Stimulated activated CD4-positive, alpha-beta T cell treated with anti-CD3 and anti-CD28 coated beads, Interleukin-1b, Interleukin-23, amount 100 ng/mL, for 48 hours (primary cell): ENCODE measurements around the gene DOK5.
"Not testable (repeated sequence)": the region's sequence is repeated elsewhere in the genome, so short reads cannot be mapped to it uniquely, and the experiment has no call there.

Source experiments
- DNase-seq: peaks from one replicate; pipeline ENCODE4 v3.0.0-alpha.2; 2020

The DOK5 gene

GRCh38 chr20:54475334-54476168 is at the start of gene DOK5:
Gene DOK5, plus strand, starts transcription at chr20:54475593. Its CDS starts 354 bp downstream, at chr20:54475947.
- DNase-seq: no peak

DNA sequence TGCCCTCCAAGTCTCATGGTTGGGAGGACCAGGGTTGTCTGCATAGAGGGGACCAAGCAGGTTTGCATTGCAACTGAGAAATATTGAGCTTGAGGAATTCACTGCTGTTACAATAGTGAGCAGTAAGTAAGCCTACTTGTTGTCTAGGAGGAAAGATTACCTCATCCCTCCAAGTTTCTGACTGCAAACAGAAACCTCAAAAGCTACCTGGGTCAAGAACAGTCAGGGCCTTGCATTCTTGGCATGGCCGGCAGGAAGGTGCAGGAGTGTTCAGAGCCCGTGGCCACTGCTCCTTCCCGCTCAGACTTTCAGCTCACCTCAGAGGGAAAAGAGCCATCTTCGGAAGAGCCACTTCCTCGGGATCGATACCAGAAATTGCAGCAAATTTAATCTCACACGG is 46.0 kb upstream of the DOK5 start:
- DNase-seq: no peak

- DNase-seq: no peak
Measured at GRCh38 chr20:54431156-54431944, 44.0 kb upstream of the DOK5 start.

- DNase-seq: no peak
Measured at GRCh38 chr20:54432966-54433365, 42.4 kb upstream of the DOK5 start.

DNA sequence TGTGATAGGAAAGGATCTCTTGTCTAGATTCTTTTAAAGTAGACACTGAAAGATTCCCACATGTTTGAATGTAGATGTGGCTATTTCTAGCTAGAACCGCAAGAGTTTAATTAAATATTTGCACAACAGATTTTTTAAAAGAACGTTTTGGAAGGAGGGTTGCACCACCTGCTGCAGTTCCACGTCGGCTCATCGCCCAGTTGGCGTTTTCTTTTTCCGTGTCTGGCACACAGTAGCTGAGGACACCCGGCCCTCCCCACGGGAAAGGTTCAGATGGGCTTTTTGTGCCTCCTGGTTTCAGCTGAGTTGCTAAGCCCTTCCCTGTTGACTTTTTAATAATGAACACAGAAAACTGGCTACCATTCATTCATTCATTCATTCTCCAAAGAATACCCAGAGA is 41.8 kb upstream of the DOK5 start:
- DNase-seq: no peak

DNA sequence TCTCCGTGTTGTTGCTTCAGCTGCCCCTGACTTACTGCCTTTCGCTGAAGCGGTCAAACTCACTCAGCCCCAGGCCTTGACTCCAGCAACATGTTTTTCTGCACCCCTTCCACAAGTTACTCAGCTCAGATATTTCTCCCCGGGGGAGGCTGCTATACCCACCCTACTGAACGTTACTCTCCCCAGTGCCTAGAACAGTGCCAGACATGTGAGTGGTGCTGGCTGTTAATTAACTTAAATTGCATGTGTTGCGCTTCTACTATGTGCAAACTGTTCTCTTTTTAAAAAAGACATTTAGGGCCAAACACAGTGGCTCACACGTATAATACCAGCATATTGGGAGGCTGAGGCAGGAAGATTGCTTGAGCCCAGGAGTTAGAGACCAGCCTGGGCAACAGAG is 41.2 kb upstream of the DOK5 start:
- no peak for DNase-seq

GRCh38 chr20:54435015-54435414 is 40.4 kb upstream of the DOK5 start:
- DNase-seq: no peak

- DNase-seq: not testable (repeated sequence)
Measured at GRCh38 chr20:54436410-54436809, 39.0 kb upstream of the DOK5 start.

- no peak for DNase-seq
Measured at GRCh38 chr20:54438166-54438565, 37.2 kb upstream of the DOK5 start.

DNA sequence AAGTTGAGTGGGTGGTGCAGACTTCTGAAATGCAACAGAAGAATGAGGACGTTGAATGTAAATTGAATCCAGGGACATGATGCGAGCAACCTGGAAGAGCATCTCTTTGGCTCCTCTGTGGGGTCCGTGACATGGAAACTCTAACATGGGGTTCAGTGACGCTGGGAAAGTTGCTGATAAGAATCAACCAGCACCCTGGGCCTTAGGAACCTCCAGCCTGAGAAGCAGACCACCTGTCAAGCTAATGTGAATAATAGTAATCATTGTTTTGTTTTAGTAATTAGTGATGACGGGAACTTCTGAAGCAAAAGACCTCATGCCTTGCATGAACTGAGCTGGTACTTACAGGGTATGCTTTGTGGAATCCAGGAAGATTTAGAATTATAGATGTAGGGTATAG is 25.2 kb upstream of the DOK5 start:
- DNase-seq: no peak

DNA sequence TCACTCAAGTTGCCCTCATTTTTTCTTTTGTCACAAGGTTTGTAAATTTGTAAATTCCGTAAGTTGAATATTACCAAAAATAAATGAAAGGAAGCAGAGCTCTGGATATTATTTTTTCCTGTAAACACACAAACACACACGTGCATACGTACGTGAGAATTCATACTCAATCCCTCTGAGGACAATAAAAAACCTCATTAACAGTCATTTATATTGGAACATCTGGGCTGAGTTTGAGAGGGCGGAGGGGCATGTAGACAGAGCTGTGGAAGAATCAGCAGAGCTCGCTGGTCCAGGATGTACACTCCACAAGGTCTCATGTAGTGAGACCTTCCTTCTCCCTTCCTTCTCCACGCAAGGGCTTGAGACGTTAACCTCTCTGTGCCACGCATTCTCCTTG is 24.2 kb upstream of the DOK5 start:
- no peak for DNase-seq

- no peak for DNase-seq
Measured at GRCh38 chr20:54452277-54452676, 23.1 kb upstream of the DOK5 start.

- no peak for DNase-seq
Measured at GRCh38 chr20:54454982-54455381, 20.4 kb upstream of the DOK5 start.

DNA sequence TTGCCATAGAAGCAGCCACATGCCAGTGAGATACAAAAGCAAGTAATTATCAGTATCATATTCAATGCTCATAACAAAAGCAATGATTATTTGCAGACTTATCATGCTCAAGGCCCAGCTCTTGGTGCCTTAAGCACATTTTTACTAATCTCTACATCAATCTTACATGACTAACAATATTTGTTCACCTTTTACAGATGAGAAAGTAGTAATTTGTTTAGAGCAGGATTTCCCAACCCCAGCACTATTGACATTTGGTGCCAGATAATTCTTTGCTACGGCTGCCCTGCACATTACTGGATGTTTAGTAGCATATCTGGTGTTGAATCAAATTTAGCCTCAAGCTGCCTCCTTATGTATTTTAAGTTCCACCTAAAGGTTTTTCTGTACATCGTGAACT is 19.0 kb upstream of the DOK5 start:
- DNase-seq: no peak

DNA sequence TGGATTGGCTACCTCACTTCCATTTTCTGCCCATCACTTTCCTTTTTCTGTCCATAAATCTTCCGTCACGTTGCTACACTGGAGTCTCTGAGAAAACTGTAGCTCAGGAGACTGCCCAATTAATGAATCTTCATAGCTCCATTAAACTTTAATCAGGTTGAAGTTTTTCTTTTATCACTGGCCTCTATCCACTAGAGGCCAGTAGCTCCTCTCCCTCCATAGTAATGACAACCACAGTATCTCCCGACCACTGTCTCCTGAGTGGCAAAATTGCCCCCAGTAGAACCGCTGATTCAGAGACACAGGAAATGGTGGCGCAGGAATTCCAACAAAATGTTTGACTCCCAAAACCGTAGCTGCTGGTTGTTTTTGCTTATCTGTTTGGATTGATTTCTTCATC is 18.4 kb upstream of the DOK5 start:
- DNase-seq: no peak

- DNase-seq: no peak
Measured at GRCh38 chr20:54458219-54458618, 17.2 kb upstream of the DOK5 start.

DNA sequence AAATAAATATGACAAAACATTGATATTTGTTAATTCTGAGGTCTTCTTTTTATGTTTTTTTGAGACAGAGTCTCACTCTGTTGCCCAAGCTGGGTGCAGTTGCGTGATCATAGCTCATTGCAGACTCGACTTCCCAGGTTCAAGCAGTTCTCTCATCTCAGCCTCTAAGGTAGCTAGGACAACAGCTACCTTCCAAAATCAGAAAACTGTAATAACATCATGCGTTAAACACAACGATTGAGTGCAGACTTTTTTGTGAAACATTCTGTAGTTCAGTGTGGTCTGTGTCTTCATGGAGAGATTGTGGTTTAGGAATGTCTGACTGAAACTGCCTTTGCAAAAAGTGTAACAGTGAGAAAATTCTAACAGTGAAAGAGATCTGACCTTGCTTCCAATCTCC is 16.1 kb upstream of the DOK5 start:
- DNase-seq: no peak

DNA sequence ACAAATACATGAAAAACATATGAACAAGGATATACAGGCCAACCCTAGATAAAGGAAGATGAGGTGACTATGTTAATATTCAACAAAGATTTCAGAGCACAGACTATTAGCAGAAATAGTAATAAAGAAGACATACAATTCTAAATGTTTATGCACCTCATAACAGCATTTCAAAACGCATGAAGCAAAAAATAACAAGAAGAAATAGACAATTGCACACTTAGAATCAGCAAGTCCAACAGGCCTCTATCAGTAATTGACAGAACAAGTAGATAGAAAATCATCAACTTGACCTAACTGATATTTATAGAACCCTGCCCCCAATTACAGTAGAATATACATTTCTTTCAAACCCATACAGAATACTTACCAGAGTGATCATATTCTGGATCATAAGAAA is 11.4 kb upstream of the DOK5 start:
- DNase-seq: no peak

- DNase-seq: no peak
Measured at GRCh38 chr20:54466127-54466526, 9.3 kb upstream of the DOK5 start.

- DNase-seq: no peak
Measured at GRCh38 chr20:54467622-54468021, 7.8 kb upstream of the DOK5 start.

DNA sequence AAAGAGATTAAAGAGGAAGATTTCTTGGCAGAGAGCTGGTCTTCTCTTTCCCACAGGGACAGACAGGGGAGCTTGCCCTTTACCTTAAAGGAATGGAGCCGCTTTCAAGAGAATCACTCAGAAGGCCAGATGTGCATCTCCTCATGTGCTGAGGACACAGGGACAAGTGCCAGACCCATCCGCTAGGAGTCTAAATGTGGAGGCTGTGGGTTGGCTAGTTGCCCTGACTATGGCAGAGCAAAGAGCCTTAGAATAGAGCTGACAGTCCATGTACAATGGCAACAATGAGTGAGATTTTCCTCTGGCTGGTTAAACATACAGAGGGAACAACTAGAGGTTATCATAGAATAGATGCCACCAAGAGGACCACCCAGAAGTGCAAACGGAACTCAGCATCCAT is 7.3 kb upstream of the DOK5 start:
- DNase-seq: no peak

DNA sequence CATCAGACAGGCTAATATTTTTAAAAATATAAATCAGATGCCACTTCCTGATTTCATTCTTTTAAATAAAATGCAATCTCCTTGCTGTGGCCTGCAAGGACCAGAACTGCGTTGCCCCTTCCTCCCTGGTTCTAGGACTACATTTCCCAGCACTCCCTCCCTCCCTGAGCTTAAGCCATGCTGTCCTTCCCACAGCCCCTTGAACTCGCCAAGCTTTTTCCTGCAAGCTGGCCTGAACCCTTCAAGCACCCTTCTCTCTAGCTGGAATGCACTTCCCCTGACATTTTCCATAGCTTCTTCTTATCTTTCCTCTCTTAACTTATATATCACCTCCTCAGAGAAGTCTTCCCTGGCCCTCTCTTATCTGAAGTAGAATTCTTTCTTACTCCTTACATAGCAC is 6.1 kb upstream of the DOK5 start:
- DNase-seq: no peak

DNA sequence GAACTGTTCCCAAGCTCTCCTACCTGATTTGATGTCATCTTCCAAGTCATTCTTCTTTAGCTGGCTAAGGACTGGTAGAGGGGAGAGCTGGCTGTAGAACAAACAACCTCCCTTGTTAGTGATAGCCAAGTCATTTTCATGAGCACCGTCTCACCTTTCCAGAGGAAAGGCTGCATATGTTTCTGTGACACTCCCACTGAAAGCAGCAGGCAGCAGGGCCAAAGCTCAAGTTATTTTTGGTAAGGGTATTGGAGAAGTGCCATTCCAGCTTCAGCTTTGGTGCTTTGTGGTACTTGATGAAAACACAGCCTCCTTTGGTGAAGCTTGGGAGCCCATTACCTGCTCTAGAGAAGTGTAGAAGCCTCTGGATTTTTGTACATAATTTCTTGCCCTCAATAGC is 5.4 kb upstream of the DOK5 start:
- no peak for DNase-seq

DNA sequence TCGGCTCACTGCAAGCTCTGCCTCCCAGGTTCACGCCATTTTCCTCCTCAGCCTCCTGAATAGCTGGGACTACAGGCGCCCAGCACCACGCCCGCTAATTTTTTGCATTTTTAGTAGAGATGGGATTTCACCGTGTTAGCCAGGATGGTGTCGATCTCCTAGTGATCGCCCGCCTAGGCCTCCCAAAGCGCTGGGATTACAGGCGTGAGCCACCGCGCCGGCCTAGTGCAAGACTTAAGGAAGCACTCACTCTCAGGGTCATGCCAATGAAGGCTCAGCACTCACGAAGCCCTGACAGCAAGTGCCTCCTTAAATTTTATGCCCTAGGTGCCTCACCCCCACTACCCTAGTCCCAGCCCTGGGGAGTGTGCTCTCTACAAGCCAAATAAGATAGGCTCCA is 4.7 kb upstream of the DOK5 start:
- DNase-seq: no peak
